HEK293T (cell line): Measurements from ENCODE around the gene MMP24.

ENCODE experiments used
- ARNT ChIP-seq: fragments of 450-650 bp; IDR thresholded peaks from 2 replicates; pipeline ENCODE4 v1.6.1; 2017; ENCODE audit warnings: mild to moderate bottlenecking
- FOXK2 ChIP-seq: fragments of 450-650 bp; IDR thresholded peaks from 2 replicates; pipeline ENCODE4 v1.6.1; 2016; ENCODE audit warnings: mild to moderate bottlenecking
- FOXM1 ChIP-seq: fragments of 450-650 bp; IDR thresholded peaks from 2 replicates; pipeline ENCODE4 v1.6.1; 2017; ENCODE audit warnings: mild to moderate bottlenecking, borderline replicate concordance
- HDGF ChIP-seq: fragments of 450-650 bp; IDR thresholded peaks from 2 replicates; pipeline ENCODE4 v1.6.1; 2017; ENCODE audit warnings: antibody characterized with exemption, borderline replicate concordance
- L3MBTL2 ChIP-seq: fragments of 450-650 bp; conservative IDR thresholded peaks from 2 replicates; pipeline ENCODE4 v1.6.1; 2016; ENCODE audit warnings: mild to moderate bottlenecking
- LEF1 ChIP-seq: fragments of 450-650 bp; IDR thresholded peaks from 2 replicates; pipeline ENCODE4 v1.6.1; 2017; ENCODE audit warnings: mild to moderate bottlenecking, borderline replicate concordance
- PKNOX1 ChIP-seq: fragments of 450-650 bp; IDR thresholded peaks from 2 replicates; pipeline ENCODE4 v1.6.1; 2016
- SP1 ChIP-seq: fragments of 450-650 bp; IDR thresholded peaks from 2 replicates; pipeline ENCODE4 v1.6.1; 2017
- SUZ12 ChIP-seq: fragments of 450-650 bp; IDR thresholded peaks from 2 replicates; pipeline ENCODE4 v1.6.1; 2016; ENCODE audit warnings: mild to moderate bottlenecking
- TARDBP ChIP-seq: fragments of 450-650 bp; IDR thresholded peaks from 2 replicates; pipeline ENCODE4 v1.6.1; 2016
- ZNF384 ChIP-seq: fragments of 450-650 bp; IDR thresholded peaks from 2 replicates; pipeline ENCODE4 v1.6.1; 2016

GRCh38 chr20:35294293-35294685, 67.8 kb downstream of the MMP24 start:
- TF ChIP-seq SP1: no peak
- TF ChIP-seq FOXM1: no peak
- no peak for TF ChIP-seq ZNF384
- no peak for TF ChIP-seq HDGF
- no peak for TF ChIP-seq ARNT
- TF ChIP-seq LEF1: no peak
- no peak for TF ChIP-seq PKNOX1
- no peak for TF ChIP-seq TARDBP
- no peak for TF ChIP-seq FOXK2
- no peak for TF ChIP-seq SUZ12
- TF ChIP-seq L3MBTL2: no peak
